Lower lobe of right lung (tissue), 2 donors: ENCODE results near the gene SLC22A16. TPM values are rescaled to one million over a fixed set of nuclear protein-coding genes. Genes with fewer than 3 reads are reported as not detected.

Experiments
- ATAC-seq, 2 donors: fragments of 200-7000 bp; cut with Tn5 transposase; one replicate each; pipeline ENCODE4 v1.9.1; 2020 to 2022; ENCODE audit warnings: mild to moderate bottlenecking in 2 of 2, moderate library complexity in 2 of 2
- DNase-seq: peaks from one replicate; pipeline ENCODE4 v3.0.0-alpha.2; 2020
- H3K27ac ChIP-seq: fragments of 200-600 bp; one replicate; pipeline ENCODE4 v1.8.0; 2022
- H3K27me3 ChIP-seq: fragments of 200-600 bp; one replicate; pipeline ENCODE4 v1.8.0; 2022; ENCODE audit warnings: low read depth
- H3K36me3 ChIP-seq: fragments of 200-600 bp; one replicate; pipeline ENCODE4 v1.8.0; 2022; ENCODE audit warnings: mild to moderate bottlenecking
- H3K4me1 ChIP-seq: fragments of 200-600 bp; one replicate; pipeline ENCODE4 v1.8.0; 2022
- H3K4me3 ChIP-seq: fragments of 200-600 bp; one replicate; pipeline ENCODE4 v1.8.0; 2022; ENCODE audit warnings: mild to moderate bottlenecking
- H3K9me3 ChIP-seq: fragments of 200-600 bp; one replicate; pipeline ENCODE4 v1.8.0; 2022
- CTCF ChIP-seq: fragments of 200-600 bp; IDR thresholded peaks from one replicate; pipeline ENCODE4 v1.8.0; 2022; ENCODE audit warnings: antibody characterized with exemption, mild to moderate bottlenecking
- intact Hi-C: fragments of 100-400 bp; cut with DNase I; formaldehyde crosslinking; loops from one replicate; pipeline ENCODE4 v1.11.0; 2022
- total RNA-seq: library from RNA; stranded (reverse); fragmentation: NEBNext Ultra II Directional; extraction: Animal tissue kit (Norgen Biotek cat#: 25700); gene quantifications from one replicate; pipeline ENCODE4 v1.2.1, GENCODE V29; 2021
- donor health status: DM: no; HTN: yes; CAD: no; lungs with severe emphysema.

Gene SLC22A16
- total RNA-seq, 1 donor from 2014 or later, result 0.80 TPM

- Histone ChIP-seq H3K27me3 (no peaks in the 10 kb centered on the region), H3K4me1 (no peaks in the 10 kb centered on the region), H3K4me3 (no peak overlapping the region), H3K27ac (no peak overlapping the region), H3K36me3 (no peaks in the 10 kb centered on the region), H3K9me3 (no peaks in the 10 kb centered on the region)
- no peak for ATAC-seq
- no peak for TF ChIP-seq CTCF
- no peak for DNase-seq
- intact Hi-C loops, result no loop called here
These were observed 44.7 kb upstream of the SLC22A16 start for GRCh38 chr6:110520992-110521543.

- H3K36me3 ChIP-seq, result no peaks in the 10 kb centered on the region
- no peak for TF ChIP-seq CTCF
- intact Hi-C loops, result no loop called here
- H3K27ac ChIP-seq, result no peak overlapping the region
- H3K4me1 ChIP-seq, result no peaks in the 10 kb centered on the region
- no peaks in the 10 kb centered on the region for H3K9me3 ChIP-seq
- no peak overlapping the region for H3K4me3 ChIP-seq
- DNase-seq, result no peak
- no peaks in the 10 kb centered on the region for H3K27me3 ChIP-seq
- no peak for ATAC-seq
These were observed 44.0 kb upstream of the SLC22A16 start for GRCh38 chr6:110520209-110520965.

GRCh38 chr6:110517601-110518281 lies 41.3 kb upstream of the SLC22A16 start:
- ATAC-seq, result no peak
- intact Hi-C loops, result no loop called here
- no peaks in the 10 kb centered on the region for H3K4me1 ChIP-seq
- no peak for DNase-seq
- no peaks in the 10 kb centered on the region for H3K9me3 ChIP-seq
- H3K4me3 ChIP-seq, result no peak overlapping the region
- TF ChIP-seq CTCF, result no peak
- H3K27ac ChIP-seq, result no peak overlapping the region
- no peaks in the 10 kb centered on the region for H3K27me3 ChIP-seq
- no peaks in the 10 kb centered on the region for H3K36me3 ChIP-seq

- ATAC-seq (no peak), DNase-seq (no peak)
- Histone ChIP-seq H3K9me3 (no peaks in the 10 kb centered on the region), H3K36me3 (no peaks in the 10 kb centered on the region), H3K4me3 (no peak overlapping the region), H3K27ac (no peak overlapping the region), H3K4me1 (no peaks in the 10 kb centered on the region), H3K27me3 (no peaks in the 10 kb centered on the region)
- no peak for TF ChIP-seq CTCF
- intact Hi-C loops, result no loop called here
These were observed 40.6 kb upstream of the SLC22A16 start for GRCh38 chr6:110517034-110517433.

GRCh38 chr6:110514818-110515217 lies 38.4 kb upstream of the SLC22A16 start:
- Histone ChIP-seq H3K4me1 (no peaks in the 10 kb centered on the region), H3K36me3 (no peaks in the 10 kb centered on the region), H3K9me3 (no peaks in the 10 kb centered on the region), H3K4me3 (no peak overlapping the region), H3K27ac (no peak overlapping the region), H3K27me3 (no peaks in the 10 kb centered on the region)
- TF ChIP-seq CTCF, result no peak
- intact Hi-C loops, result no loop called here
- ATAC-seq, result no peak
- DNase-seq, result no peak
